ENCODE measurements around the gene TCF20.
A peak's percentile ranks its signal among the peaks of the same experiment; 100 is the strongest.

TCF20 gene

DNA sequence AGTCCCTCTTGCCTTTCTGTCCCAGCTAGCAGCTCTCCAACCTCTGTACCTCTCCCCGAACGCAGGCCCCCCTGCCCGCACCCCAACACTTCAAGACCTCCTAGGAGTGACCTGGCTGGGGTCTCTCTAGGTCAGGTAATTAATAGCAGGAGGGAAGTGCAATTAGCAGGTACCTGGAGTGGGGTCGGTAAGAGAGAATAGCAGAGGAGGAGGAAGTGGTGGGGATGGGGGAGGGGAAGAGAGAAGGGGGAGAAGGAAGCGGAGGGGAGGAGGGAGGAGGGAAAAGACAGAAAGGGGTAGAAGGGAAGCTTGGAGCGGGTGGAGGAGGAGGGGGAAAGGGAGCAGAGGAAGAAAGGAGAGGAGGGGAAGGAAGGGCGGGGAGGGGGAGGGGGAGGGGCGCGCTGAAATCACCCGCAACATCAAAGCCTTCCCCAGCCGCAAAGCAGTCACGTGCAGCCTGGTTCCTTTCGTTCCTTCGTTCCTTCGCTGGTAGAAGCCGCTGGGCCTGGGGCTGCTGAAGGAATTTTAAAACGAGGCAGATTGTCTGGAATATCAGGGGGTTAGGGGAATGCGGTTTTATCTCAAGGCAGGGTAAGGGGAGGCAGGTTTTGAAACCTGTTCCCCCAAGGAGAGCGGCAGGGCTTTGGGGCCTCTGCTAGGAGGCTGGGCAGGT lies 29.3 kb upstream of the TCF20 start:
- peak; percentile 73 for DNase-seq

DNA sequence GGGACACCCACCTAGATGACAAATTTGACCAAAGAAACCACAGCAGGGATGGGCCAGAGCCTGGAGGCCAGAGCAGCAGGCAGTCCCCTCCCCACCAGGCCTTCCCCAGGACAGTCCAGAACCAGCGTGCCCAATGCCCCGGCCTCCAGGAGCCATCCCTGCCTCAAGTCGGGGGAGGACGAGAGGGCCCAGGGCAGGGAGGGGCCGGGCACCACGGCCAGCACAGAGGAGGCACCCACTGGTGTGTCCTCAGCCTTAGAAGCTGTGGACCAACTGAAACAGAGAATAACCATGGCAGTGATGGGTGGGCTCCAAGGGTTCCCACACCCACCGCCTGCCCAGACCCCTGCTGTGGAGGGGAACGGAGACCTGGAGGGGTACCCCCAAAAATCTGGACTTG lies 28.3 kb upstream of the TCF20 start:
- DNase-seq: no peak

DNA sequence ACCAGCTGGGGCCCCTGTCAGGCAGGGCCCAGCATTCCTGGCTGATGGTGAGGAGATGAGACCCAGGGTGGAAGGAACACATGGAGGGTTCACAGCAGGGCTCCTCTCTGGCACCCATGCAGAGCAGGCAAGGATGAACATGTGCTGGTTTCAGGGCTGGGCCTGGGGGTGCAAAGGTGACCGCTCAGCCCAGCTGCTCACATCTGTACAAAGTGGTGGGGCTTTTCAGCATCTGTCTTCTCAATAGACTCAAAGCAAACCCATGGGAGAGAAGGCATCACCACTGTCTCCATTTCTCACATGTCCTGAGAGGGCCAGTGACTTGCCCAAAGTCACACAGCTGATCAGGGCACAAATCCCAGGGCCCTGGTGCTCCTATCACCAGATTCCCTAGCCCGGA lies 27.3 kb upstream of the TCF20 start:
- no peak for DNase-seq

DNA sequence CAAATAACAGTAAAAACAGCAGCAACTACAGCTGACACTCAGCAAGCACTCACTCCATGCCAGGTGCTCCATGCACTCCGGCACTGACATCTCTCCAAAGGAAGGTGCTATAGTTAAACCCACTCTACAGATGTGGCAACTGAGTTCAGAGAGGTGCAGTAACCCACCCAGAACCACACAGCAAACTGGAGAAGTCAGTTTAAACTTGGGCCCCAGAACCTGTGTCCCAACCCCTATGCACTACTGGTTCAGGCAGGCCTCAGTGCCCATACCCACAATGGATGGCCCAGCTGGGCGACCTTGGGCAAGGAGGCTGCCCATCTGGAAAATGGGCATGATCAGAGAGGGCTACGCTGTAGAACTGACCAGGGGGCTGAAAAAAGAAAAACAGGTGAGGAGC lies 26.4 kb upstream of the TCF20 start:
- DNase-seq: no peak

DNA sequence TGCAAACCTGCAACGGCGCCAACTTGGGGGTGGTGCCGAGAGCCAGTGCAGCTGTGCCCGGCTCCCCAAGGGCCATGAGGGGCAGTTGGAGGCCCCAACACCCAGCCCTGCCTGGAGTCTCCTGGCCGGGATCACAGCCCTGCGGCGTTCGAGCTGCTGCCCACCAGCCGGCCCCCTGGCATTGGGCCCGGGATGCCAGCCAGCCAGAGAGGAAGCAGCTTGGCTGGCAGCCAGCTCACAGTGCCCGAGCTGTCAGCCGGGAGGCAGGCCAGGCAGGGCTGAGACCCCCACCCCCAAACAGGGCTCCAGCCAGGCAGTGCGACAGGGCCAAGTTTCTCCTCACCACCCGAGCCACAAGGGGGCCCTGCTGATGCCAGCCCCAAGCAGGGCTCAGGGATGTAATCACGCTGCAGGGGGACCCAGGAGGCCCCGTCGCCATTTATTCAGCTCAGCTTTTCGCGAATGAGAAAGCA lies 26.0 kb upstream of the TCF20 start:
- no peak for DNase-seq

DNA sequence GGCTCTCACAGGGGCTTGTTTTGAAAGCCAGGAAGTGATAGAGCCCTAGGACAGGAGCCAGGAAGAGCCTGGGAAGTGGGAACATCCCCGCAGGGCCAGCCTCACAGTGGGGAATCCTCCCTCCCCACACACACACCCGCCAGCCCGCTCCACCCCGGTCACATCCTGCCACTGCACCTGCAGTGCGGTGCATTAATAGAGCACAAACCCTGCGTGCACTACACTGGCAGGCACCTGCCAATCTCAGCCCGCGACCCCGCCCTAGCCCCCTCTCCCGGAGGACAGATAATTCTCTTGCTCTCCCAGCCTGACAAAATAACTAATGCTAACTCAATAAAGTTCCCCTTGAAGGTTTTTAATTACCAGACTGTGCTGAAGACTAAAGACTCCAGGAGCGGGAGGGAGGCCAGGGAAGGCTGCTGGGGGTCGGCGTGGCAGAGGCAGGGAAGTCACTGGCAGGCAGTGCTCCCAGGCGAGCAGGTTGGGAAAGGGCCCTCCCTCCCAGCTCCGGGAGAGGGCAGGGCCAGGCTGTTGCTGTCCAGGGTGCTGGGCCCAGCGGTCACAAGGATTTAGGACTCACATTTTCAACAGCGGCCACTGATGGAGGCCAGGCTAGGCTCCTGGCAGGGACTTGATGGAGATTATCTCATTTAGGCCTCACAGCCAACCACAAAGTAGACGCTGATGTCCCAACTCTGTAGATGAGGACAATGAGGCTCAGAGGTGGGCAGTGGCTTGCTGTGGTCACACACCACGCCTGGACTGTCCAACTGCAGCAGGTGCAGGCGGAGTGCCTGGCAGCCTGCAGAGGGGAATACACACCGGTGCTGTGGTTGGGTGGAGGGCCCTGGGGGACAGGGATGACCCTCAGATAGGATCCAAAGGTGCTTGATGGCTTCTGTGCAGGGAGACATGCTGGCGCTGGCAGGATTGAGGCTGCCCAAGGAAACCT lies 23.9 kb upstream of the TCF20 start:
- peak; percentile 93 for DNase-seq

DNA sequence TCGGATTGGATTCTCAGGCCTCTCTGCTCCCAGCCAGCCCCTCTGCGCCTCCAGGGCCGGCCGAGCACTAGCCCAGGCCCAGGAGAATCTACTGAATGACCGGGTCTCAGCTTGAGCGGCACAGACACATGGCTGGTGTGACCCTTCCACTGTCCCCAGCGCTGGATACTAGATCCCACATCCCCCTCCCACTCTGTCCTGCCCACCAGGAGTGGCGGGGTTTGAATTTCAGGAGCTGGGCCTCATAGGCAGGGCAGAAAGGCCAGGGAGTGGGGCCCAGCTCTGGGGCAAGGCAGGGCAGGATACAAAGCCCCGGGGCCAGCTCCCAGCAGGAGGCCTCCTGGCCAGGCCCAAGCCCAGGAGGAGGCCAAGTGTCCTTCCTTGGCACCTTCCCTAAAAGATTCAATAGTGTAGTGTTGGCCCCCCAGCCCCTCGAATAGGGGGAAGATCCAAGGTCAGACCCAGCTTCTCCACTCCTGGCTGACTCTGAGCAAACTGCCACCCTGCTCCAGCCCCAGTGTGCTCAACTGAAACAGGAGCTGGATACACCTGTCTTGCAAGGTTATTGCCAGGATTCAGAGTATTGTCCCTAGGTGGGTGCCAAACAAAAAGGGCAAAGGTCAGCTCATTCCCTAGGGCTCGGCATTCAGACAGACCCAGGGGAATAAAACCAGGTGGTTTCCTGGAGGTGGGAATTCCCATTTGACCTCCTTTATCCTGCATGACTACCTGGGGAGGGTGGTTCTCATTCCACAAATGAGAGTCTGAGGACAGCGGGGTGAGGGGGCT lies 22.5 kb upstream of the TCF20 start:
- no peak for DNase-seq

DNA sequence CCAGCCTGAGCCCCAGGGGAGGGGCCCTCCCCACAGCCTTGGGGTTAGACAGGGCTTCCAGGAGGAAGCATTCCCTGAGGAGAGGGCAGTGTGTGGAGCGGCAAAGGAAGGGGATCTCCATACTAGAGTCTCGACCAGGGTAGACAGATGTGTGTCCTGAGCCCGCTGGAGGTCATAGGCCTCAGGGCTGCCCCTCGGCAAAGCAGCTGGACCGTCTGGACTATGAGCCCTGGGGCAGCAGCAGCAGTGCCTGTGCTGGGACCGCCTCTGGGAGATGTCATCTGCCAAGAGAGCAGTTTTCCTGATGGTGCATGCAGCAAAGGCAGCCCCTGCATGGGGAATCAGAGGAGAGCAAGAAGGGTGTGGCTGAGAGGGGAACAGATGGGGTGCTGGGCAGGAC lies 20.8 kb upstream of the TCF20 start:
- DNase-seq: no peak

DNA sequence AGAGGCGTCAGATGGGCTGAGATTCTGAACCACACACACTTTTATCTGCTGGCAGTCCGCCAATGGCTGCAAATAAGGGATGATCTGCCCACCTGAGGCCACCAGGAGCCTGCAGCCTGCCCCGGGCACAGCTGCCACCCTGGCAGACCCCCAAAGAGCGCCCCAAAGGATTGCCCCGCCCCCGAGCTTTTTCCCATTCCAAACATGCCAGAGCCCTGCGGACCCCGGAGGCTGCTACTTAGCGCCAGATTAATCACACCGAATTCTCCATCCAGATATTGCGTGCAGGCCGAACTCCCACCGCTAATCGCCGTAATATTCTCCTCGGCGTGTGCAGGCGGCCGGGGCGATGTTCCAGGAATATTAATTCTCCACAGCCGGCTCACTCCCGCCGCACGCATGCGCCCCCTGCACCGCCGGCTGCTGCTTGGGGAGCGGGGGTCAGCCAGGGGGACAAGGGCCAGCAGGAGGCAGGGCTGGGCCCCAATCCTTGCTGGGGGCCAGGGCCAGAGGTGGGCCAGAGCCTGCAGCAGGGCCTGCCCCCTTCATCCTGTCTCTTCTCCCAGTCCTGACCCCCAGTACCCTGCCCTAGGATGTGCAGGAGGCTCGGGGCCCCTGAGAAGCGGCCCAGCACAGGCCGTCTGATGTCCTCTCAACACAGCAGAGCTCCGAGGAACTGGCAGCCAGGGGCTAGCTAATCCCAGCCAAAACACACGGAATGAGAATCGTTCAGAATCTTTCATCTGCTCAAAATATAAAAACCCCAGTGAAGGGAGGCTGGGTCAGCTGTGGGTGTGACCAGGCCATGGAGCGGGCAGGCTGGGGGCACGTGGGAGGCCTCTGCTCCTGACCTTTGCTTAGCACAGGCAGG lies 19.5 kb upstream of the TCF20 start:
- no peak for DNase-seq

DNA sequence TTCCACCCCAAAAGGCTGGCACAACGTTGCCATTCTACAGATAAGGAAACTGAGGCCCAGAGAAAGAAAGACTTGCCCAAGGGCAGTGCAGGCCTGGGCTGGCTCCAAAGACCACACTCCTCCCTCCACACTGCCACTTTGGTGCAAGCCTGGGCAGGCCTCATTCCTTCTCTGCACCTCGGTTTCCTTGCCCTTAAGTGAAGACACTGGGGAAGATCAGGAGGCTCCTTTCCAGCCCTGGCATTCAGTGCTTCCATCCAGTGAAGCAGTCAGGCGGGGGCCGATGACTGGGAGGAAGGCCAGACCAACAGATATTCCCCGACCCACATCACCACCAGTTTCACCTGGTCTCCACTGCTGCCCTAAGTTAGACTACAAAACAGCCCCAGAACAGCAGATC lies 18.3 kb upstream of the TCF20 start:
- no peak for DNase-seq

DNA sequence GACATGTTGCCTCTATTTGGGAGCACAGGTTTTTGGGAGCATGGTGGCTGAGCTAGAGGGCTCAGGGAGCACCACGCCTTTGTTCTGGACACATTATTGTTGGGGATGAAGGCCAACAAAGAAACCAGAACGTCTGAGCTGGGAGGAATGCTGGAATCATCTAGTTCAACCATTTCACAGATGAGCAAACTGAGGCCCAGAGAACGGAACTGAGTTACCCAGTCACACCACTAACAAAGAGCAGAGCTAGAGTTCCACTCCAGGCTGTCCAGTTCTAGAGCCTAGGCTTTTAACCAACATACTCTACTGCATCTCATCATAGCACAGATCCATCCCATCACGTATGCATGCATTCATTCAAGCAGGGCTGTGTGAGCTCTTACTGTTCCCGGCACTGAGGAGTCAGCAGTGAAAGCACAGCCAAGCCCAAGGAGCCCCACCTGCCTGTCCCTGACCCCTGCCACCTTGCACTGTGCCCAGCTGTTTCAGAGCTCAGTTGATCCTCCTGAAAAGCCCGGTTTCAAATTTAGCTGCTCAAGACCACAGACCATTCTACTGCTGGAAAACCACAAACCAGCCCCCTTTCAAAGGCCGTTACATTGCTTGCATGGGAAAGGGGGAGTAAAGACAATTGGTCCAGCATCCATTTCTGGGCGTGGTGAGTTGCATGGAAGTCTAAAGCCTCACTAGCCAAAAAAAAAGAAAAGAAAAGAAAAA lies 16.9 kb upstream of the TCF20 start:
- no peak for DNase-seq

DNA sequence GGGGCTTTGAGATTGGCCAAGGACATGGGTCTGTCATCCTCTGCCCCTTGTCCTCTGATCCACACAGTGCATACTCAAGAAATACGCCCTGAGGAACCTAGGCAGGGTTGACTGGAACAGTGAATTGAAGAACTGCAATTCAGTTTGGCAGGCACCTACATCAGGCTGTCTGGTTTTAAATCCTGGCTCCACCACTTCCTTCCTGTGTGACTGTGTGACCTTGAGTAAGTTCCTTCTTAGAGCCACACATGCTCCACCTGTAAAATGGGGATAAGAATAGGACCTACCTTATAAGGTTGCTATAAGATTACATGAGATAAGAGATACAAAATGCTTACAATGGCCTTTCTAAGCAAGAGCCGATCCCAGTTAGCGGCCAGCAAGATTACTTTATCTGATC lies 15.8 kb upstream of the TCF20 start:
- no peak for DNase-seq

DNA sequence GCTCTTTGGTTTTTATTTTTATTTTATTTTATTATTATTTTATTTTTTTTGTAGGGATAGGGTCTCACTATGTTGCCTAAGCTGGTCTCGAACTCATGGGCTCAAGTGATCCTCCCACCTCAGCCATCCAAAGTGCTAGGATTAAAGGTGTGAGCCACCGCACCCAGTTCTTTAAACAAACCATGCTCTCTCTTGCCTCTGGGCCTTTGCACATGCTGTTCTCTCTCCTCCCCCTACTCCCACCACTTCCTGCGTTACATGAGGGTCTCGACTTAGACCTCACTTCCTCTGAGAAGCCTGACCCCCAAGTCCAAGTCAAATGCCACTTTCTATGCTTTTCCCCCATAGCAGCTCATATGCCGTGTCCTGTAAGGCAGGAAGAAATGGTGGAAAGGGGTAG lies 15.2 kb upstream of the TCF20 start:
- no peak for DNase-seq

DNA sequence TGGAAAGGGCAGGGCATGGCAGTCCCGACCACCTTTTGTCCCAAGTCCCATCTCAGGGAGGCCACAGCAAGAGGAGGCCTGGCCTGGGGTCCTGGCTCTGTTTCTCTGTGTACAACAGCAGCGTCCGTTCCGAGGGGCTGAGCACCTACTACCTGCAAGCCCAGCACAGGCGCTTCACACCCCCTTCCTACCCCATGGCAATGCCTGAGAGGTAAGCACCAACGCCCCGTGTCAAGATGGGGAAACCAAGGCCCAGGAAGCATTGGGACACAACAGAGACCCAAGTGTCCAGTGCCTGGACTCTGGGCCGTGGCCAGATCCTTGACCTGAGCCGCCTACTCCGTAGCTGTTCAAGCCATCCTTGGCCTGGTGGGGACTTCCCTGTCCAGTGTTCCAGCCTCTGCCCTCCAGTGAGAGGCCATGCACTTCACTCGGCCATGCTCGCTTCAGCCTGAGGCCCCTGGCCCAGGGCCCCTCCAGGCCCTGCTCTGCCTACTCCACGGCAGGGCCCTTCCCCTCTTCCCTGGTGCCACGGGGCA lies 14.3 kb upstream of the TCF20 start:
- DNase-seq: no peak

DNA sequence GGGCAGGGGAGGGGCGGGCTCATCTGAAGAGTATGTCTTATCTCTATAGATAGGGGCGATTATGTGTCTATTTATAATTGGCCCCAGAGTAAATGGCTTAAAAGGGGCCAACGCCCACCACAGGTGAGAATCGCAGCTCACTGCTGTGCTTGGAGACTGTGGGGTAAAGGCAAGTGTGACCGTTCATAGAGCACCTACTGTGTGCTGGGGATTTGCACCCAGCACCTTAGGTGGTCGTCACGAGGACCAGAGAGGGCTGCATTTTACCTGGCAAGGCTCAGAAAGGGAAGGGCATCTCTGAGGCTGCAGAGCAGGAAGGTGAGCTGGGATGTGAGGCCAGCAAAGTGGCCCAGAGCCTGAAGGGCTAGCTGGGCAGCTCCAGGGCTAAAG lies 13.7 kb upstream of the TCF20 start:
- DNase-seq: no peak

DNA sequence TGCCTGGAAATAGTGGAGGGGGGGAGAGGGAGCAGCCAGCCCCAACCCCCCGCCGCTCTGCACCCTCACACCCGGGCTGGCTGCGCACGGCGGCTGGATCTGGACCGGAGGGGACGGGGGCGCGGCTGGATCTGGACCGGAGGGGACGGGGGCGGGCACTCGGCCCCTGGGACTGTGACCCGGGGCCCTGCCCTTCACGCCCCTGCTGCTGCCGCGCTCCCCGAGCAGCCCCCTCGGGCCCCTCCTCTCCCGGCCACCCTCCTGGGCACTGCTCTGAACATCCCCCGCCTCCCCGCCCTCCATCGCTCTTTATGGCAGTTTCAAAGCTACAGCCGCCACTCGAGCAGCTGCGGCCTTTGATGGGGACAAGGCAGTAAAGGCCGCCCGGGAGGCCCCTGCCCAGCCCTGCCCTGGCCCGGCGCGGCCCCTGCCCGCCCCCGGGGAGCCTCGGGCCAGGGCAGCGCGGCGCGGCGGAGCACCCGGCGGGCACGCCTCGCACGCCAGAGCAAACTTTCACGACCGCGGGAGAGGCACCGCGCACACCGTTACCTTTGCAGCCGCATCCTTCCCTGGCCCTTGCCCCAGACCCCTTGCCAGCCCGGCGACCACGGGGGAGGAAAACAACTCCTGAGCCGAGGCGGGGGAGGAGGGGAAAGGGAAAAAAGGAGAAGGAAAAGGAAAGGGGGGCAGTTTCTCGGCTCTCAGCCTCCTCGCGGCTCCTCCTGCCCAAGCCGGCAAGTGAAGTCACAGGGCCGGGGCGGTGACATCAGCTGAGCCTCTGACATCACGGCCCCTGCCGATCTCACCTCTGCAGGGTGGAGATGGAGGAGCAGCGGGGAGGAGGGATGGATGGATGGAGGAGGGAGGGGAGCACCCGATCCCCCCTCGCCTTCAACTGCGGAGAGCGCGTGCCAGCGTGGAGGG lies 13.1 kb upstream of the TCF20 start:
- peak; percentile 82 for DNase-seq

DNA sequence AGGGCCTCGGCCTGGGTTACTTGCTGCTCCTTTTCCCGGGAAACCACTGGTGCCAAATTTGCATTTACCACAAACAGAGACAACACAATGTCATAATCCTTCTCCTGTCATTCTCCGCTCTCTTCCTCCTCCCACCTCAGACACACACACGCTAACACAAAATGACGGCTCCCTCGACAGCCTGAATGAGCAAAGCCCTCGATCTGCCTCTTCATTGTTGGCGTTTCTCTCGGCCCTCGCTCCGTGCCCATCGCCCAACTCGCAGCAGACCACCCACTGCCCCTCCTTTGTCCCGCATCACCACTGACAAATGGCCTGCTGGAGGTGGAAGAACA lies 12.5 kb upstream of the TCF20 start:
- DNase-seq: no peak

DNA sequence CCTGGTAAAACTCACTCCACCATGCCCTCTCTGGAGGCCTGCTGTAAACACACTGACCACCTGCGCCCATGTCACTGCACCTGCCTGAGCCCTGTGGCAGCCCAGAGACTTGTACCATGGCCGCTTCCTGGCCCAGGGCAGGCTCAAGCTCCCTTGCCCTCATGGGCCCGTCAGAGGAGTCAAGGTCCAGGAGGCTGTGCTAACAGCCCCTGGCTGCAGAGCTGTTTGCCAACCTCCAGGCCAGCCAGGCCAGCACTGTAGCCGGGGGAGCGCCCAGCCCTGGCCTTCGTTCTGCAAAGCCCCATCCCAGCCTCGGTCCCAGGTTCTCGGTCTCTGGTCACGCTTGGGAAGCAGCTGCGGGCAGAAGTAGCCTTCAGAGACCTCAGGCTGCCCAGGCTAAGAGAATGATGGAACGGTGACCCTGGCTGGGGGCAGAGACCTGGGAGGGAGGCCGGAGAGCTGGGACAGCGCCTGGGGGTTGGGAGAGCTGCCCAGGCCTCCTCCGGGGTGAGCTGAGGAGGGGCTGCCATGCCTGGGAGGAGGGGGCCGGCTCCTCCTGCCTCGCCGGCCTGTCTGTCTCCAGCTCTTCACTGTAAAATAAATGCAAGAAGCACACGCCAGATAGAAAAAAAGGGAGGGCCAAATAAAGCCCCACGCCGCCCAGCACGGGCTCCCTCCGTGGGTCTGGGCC lies 11.9 kb upstream of the TCF20 start:
- no peak for DNase-seq

DNA sequence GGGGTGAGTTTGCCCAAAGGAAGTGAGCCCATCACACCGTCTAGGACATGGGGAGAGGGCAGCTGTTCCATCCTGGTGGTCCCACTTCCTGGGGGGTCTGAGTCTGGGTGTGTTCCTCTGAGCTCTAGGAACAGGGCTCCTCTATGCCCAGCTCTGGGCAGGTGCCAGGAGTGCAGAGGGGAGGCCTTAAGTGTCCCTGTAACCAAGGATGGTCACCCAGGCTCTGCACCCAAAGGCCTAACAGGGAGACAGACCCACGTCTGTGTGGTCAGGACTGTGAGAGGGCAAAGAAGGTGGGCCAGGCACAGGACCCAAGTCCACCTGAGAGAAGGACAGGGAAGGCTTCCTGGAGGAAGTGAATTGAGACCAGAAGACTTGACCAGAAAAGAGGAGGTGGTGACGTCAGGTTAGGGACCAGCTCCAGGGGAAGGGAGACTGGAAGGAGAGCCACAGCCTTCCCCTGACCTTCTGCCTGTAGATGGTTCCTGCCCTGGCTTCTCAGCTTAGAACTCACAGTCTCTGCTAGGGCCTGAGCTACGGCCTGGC lies 11.3 kb upstream of the TCF20 start:
- DNase-seq: no peak

DNA sequence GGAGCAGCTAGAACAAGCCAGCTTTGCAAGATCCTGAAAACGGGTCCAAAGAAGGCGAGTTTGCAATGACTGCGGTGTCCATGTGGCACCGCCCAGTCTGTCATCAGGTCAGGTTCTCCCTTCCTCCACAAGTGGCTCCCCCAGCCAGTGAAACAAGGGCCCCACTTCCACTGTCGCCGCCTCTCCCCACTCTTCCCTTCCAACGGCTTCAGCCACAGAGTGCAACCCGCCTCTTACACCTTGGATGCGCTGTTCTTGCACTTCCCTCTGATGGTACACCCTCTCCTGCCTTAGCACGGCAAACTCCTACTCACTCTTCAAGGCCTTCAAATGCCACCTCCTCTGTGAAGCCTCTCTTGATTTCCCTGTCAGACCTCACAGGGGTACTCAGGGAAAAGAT lies 10.8 kb upstream of the TCF20 start:
- DNase-seq: no peak
